Heart left ventricle (tissue), 16 donors: ENCODE data around the gene TADA3. TPM values are rescaled to one million over a fixed set of nuclear protein-coding genes. Genes with fewer than 3 reads are reported as not detected.

Experiments
- ATAC-seq, 4 donors: fragments of 200-7000 bp; cut with Tn5 transposase; one replicate each; pipeline ENCODE4 v1.9.1; 2020 to 2022; ENCODE audit warnings: moderate library complexity in 4 of 4, mild to moderate bottlenecking in 3 of 4, moderate number of reproducible peaks in 1 of 4
- DNase-seq, 5 donors: peaks; one replicate each; pipeline ENCODE4 v3.0.0-alpha.2; 2020
- H3K27ac ChIP-seq, 12 donors: fragments of 200-600 bp; sonication (generic) in 4 of 12; one replicate each; pipeline versions ENCODE4 v1.5.0 to v1.8.0; 2016 to 2022; ENCODE audit warnings: mild to moderate bottlenecking in 2 of 12
- H3K27me3 ChIP-seq, 9 donors: fragments of 200-600 bp; sonication (generic) in 2 of 9; one replicate each; pipeline versions ENCODE4 v1.5.1 to v1.8.0; 2016 to 2022; ENCODE audit warnings: mild to moderate bottlenecking in 3 of 9
- H3K36me3 ChIP-seq, 9 donors: fragments of 200-600 bp; sonication (generic) in 2 of 9; one replicate each; pipeline versions ENCODE4 v1.5.0 to v1.8.0; 2018 to 2022; ENCODE audit warnings: mild to moderate bottlenecking in 2 of 9
- H3K4me1 ChIP-seq, 12 donors: fragments of 200-600 bp; sonication (generic) in 4 of 12; one replicate each; pipeline versions ENCODE4 v1.5.0 to v1.8.0; 2016 to 2022; ENCODE audit warnings: mild to moderate bottlenecking in 3 of 12
- H3K4me3 ChIP-seq, 12 donors: fragments of 200-600 bp; sonication (generic) in 4 of 12; one replicate each; pipeline versions ENCODE4 v1.5.0 to v1.8.0; 2017 to 2022; ENCODE audit warnings: mild to moderate bottlenecking in 9 of 12, moderate library complexity in 4 of 12
- H3K9me3 ChIP-seq, 12 donors: fragments of 200-600 bp; sonication (generic) in 4 of 12; one replicate each; pipeline versions ENCODE4 v1.5.0 to v1.8.0; 2016 to 2022; ENCODE audit warnings: mild to moderate bottlenecking in 1 of 12
- POLR2A ChIP-seq, 2 donors: fragments of 450-650 bp; IDR thresholded peaks; one replicate each; pipeline ENCODE4 v1.6.1; 2017; ENCODE audit warnings: antibody characterized with exemption in 2 of 2, mild to moderate bottlenecking in 2 of 2, moderate library complexity in 2 of 2
- WGBS, 4 donors: extraction: QIAGEN DNeasy Blood & Tissue Kit in 2 of 4; methylation state at CpG; one replicate each; pipeline versions ENCODE4 v1.1.5 to v1.1.7; 2013 to 2018; 5-methylcytosine and 5-hydroxymethylcytosine counted together
- intact Hi-C, 10 donors: fragments of 100-400 bp; cut with DNase I; formaldehyde crosslinking; loops; one replicate each; pipeline versions ENCODE4 v1.11.1 to v1.14.2; 2022
- polyA plus RNA-seq, 2 donors: library from polyadenylated mRNA; stranded (reverse); fragments of 200-250 nt; gene quantifications; one replicate each; pipeline ENCODE4 v1.2.3, GENCODE V29; 2013
- total RNA-seq, 9 donors: library from RNA; depleted of rRNA in 2 of 9; stranded (reverse); fragments of >200 nt in 2 of 9; fragmentation: NEBNext Ultra II Directional in 3 of 9; extraction: Animal tissue kit (Norgen Biotek cat#: 25700) in 3 of 9; gene quantifications; one replicate each; pipeline versions ENCODE4 v1.1.0 to v1.2.4, GENCODE V29; 2016 to 2023
- TF ChIP-seq, protein P1 (sequence below), 12 donors: fragments of 200-600 bp; sonication (generic) in 4 of 12; IDR thresholded peaks; one replicate each; pipeline versions ENCODE4 v1.5.0 to v1.8.0; 2018 to 2022; ENCODE audit warnings: antibody characterized with exemption in 12 of 12, mild to moderate bottlenecking in 5 of 12
- donor health status: ischemic (EF 13 %, LVEDD 7.1; RV severe dilation, severe dysfunction).
- donor health status: healthy with polysubstance abuse.
- donor health status: DM: no; HTN: yes; CAD: no.
- donor health status: DM: no; HTN: no; CAD: no.
- donor health status: ischemic (EF 25% LVEDD 6.9; RV normal size, moderate dysfunction).
- donor health status: ischemic (EF 25% LVEDD 5.7; RV mildly dilated, moderate dysfunction).
- donor health status: healthy.
- donor health status: DM: yes; HTN: yes; CAD: no.
- donor health status: ischemic (EF 35%, LVEDD 5.7; RV mildly dilated, moderate dysfunction).
- donor health status: nonischemic (EF 11% LVEDD 7.7; RV severe dilation, severe dysfunction).
- donor health status: DM: yes; HTN: yes; CAD: no.
- donor health status: PGD.
- donor health status: ischemic (EF 29% LVEDD 5.4; RV normal size, mild dysfunction).
- donor health status: nonischemic (EF 23%, LVEDD 6.1; RV moderate dilation, normal function).

Gene TADA3
- total and polyA plus RNA-seq, 11 donors = 32.8 to 61.5 (median 45.9) TPM

DNA sequence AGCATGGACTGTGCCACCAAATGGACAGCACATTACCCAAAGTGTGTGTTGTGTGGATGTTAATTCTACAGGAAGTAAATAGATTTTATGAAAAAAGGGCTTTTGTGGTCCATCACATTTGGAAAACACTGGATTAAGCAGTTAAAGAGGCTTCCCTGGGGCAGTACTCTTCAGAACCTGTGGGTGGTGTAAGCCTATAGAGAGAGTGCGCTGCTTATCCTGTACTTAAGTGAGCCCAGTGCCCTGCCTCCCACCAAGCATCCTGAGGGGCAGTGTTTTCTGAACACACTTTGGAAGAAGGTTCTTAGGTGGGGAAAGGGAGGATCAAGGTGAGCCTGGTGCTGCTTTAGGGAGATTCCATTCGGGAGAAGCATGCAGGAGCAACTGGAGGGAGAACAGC is 28.7 kb upstream of the TADA3 start:
- Histone ChIP-seq H3K4me3 (no peak overlapping the region), H3K27me3 (no peaks in the 10 kb centered on the region), H3K27ac (no peak overlapping the region), H3K36me3 (peaks cover 0 to 33% (median 6%) of the 10 kb centered on the region in 9 donors), H3K9me3 (no peaks in the 10 kb centered on the region), H3K4me1 (no peaks in the 10 kb centered on the region)
- WGBS, 4 donors = 70 to 78% (median 74%) methylated on average over 2 of the region's 2 CpGs
- TF ChIP-seq, protein P1, sequence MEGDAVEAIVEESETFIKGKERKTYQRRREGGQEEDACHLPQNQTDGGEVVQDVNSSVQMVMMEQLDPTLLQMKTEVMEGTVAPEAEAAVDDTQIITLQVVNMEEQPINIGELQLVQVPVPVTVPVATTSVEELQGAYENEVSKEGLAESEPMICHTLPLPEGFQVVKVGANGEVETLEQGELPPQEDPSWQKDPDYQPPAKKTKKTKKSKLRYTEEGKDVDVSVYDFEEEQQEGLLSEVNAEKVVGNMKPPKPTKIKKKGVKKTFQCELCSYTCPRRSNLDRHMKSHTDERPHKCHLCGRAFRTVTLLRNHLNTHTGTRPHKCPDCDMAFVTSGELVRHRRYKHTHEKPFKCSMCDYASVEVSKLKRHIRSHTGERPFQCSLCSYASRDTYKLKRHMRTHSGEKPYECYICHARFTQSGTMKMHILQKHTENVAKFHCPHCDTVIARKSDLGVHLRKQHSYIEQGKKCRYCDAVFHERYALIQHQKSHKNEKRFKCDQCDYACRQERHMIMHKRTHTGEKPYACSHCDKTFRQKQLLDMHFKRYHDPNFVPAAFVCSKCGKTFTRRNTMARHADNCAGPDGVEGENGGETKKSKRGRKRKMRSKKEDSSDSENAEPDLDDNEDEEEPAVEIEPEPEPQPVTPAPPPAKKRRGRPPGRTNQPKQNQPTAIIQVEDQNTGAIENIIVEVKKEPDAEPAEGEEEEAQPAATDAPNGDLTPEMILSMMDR (IDR thresholded peaks at IDR 0.05) = no peak
- TF ChIP-seq POLR2A (IDR thresholded peaks at IDR 0.05) = no peak
- DNase-seq (peak in 1 of 5 donors; percentile 1), ATAC-seq (peak in 1 of 4 donors; percentile 36)
- intact Hi-C loops = no loop called here

DNA sequence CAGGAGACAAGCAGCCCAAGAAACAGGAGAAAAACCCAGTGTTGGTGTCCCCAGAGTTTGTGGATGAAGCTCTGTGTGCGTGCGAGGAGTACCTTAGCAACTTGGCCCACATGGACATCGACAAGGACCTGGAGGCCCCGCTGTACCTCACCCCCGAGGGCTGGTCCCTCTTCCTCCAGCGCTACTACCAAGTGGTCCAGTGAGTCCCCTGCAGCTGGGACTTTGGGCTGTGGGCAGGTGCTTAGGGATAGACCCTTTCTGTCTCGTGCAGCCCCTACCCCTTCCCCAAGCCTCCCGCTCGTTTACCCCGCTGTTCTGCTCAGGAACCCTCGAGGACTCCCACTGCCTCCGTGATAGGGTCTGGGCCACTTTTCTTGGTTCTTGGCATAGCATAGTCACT is 28.3 kb upstream of the TADA3 start:
- TF ChIP-seq POLR2A (IDR thresholded peaks at IDR 0.05) = no peak
- TF ChIP-seq, protein P1 (IDR thresholded peaks at IDR 0.05) = no peak
- intact Hi-C loops = no loop called here
- WGBS, 4 donors = 89 to 95% (median 92%) methylated on average over 12 of the region's 12 CpGs
- DNase-seq = peak in 1 of 5 donors; percentile 17
- H3K4me3 ChIP-seq = no peak overlapping the region
- no peak overlapping the region for H3K27ac ChIP-seq
- peaks cover 0 to 37% (median 6%) of the 10 kb centered on the region in 9 donors for H3K36me3 ChIP-seq
- no peaks in the 10 kb centered on the region for H3K4me1 ChIP-seq
- no peak for ATAC-seq
- no peaks in the 10 kb centered on the region for H3K27me3 ChIP-seq
- H3K9me3 ChIP-seq = no peaks in the 10 kb centered on the region

DNA sequence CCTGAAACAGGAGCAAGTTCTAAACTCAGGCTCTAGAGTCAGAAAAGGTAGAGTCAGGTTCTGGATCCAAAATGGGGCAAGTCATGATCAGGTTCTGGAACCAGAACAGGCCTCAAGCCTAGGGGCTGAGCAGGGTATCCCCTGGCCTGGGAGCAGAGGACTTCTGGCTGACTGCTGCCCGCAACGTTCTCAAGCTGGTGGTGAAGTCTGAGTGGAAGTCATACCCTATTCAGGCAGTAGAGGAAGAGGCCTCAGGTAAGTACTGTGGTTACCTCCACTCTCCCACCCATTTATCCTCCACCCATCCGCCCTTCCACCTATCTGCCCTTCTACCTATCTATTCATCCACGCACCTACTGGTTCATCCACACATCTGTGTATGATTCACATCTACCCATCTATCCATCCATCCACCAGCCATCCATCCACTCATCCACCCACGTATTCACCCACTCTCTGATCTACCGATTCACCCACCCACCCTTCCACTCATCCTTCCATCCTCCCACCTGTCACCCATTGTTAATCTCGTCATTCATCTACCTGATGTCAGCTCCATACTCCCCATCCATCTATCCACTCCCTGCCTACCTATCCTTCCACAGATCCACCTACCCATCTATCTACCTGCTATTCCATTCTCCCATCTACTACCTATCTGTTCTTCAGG is 26.5 kb upstream of the TADA3 start:
- no peaks in the 10 kb centered on the region for H3K4me1 ChIP-seq
- no peak overlapping the region for H3K4me3 ChIP-seq
- ATAC-seq (no peak), DNase-seq (no peak)
- TF ChIP-seq POLR2A (IDR thresholded peaks at IDR 0.05) = no peak
- TF ChIP-seq, protein P1 (IDR thresholded peaks at IDR 0.05) = no peak
- intact Hi-C loops = no loop called here
- H3K27me3 ChIP-seq = no peaks in the 10 kb centered on the region
- 81 to 99% (median 89%) methylated on average over 6 to 7 of the region's 7 CpGs for WGBS, 4 donors
- peaks cover 0 to 52% (median 7%) of the 10 kb centered on the region in 9 donors for H3K36me3 ChIP-seq
- H3K27ac ChIP-seq = no peak overlapping the region
- H3K9me3 ChIP-seq = no peaks in the 10 kb centered on the region

DNA sequence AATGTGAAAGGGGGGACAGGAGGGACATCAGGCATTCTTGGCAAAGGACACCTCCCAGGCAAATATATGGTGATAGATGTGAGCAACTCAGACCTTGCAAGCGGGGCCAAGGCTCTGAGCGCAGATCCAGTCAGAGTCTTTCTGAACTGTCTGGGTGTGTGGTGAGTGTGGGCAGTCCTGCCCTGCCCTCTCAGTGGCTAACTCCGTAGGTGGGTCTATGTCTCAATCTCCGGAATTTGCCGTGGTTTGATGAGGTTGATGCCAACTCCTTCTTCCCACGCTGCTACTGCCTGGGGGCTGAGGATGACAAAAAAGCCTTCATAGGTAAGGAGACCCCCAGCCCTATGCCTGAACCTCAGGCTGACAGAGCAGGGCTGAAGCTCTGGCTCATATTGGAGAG is 25.2 kb upstream of the TADA3 start:
- WGBS, 4 donors = 86 to 95% (median 93%) methylated on average over 6 of the region's 6 CpGs
- DNase-seq = peak in 1 of 5 donors; percentile 4
- H3K27ac ChIP-seq = no peak overlapping the region
- intact Hi-C loops = no loop called here
- peaks cover 0 to 61% (median 17%) of the 10 kb centered on the region in 9 donors for H3K36me3 ChIP-seq
- no peak overlapping the region for H3K4me3 ChIP-seq
- no peaks in the 10 kb centered on the region for H3K4me1 ChIP-seq
- H3K9me3 ChIP-seq = no peaks in the 10 kb centered on the region
- no peaks in the 10 kb centered on the region for H3K27me3 ChIP-seq
- ATAC-seq = no peak
- TF ChIP-seq POLR2A (IDR thresholded peaks at IDR 0.05) = no peak
- TF ChIP-seq, protein P1 (IDR thresholded peaks at IDR 0.05) = no peak
